HG02973 (cell line): Measurements from ENCODE around the gene TTF1.
A peak's percentile ranks its signal among the peaks of the same experiment; 100 is the strongest.

Experiments used
- ATAC-seq: cut with Tn5 transposase; IDR thresholded peaks from one replicate; pipeline ENCODE4 v1.9.1; 2021; ENCODE audit warnings: moderate library complexity; ENCODE audit not compliant: unreplicated experiment

The TTF1 gene

GRCh38 chr9:132366481-132366880, 40.2 kb downstream of the TTF1 start:
- no peak for ATAC-seq

GRCh38 chr9:132365986-132366385, 40.7 kb downstream of the TTF1 start:
- ATAC-seq = no peak

- no peak for ATAC-seq
These were observed 42.6 kb downstream of the TTF1 start for GRCh38 chr9:132364068-132364467.

- ATAC-seq = no peak
These were observed 48.9 kb downstream of the TTF1 start for GRCh38 chr9:132357764-132358163.

- no peak for ATAC-seq
These were observed 50.2 kb downstream of the TTF1 start for GRCh38 chr9:132356324-132356924.

GRCh38 chr9:132354637-132355355, 51.8 kb downstream of the TTF1 start, which contains the start of gene SETX:
Gene SETX (minus strand): TSS chr9:132354986. CDS start chr9:132349428, 5,558 bp downstream.
- peak; percentile 76 for ATAC-seq

GRCh38 chr9:132351404-132352045, 55.1 kb downstream of the TTF1 start:
- ATAC-seq = no peak

- no peak for ATAC-seq
These were observed 55.8 kb downstream of the TTF1 start for GRCh38 chr9:132350861-132351315.

- no peak for ATAC-seq
These were observed 58.0 kb downstream of the TTF1 start for GRCh38 chr9:132348676-132349075.

GRCh38 chr9:132346177-132346576, 60.5 kb downstream of the TTF1 start:
- no peak for ATAC-seq

GRCh38 chr9:132341177-132341840, 65.3 kb downstream of the TTF1 start:
- no peak for ATAC-seq

- ATAC-seq = no peak
These were observed 72.3 kb downstream of the TTF1 start for GRCh38 chr9:132334364-132334763.

GRCh38 chr9:132333556-132333955, 73.1 kb downstream of the TTF1 start:
- ATAC-seq = no peak

- ATAC-seq = no peak
These were observed 78.1 kb downstream of the TTF1 start for GRCh38 chr9:132328580-132328979.

- no peak for ATAC-seq
These were observed 79.1 kb downstream of the TTF1 start for GRCh38 chr9:132327537-132327936.
